Airway epithelial cell (primary cell): ENCODE data around the gene HOXD10. TPM values are rescaled to one million over a fixed set of nuclear protein-coding genes. Genes with fewer than 3 reads are reported as not detected.

ENCODE experiments used
- total RNA-seq: library from RNA; depleted of rRNA; stranded (reverse); fragments of >200 nt; gene quantifications from 2 replicates; pipeline ENCODE4 v1.2.3, GENCODE V29; 2015

Gene HOXD10
- not detected in 2 replicates for total RNA-seq

DNA sequence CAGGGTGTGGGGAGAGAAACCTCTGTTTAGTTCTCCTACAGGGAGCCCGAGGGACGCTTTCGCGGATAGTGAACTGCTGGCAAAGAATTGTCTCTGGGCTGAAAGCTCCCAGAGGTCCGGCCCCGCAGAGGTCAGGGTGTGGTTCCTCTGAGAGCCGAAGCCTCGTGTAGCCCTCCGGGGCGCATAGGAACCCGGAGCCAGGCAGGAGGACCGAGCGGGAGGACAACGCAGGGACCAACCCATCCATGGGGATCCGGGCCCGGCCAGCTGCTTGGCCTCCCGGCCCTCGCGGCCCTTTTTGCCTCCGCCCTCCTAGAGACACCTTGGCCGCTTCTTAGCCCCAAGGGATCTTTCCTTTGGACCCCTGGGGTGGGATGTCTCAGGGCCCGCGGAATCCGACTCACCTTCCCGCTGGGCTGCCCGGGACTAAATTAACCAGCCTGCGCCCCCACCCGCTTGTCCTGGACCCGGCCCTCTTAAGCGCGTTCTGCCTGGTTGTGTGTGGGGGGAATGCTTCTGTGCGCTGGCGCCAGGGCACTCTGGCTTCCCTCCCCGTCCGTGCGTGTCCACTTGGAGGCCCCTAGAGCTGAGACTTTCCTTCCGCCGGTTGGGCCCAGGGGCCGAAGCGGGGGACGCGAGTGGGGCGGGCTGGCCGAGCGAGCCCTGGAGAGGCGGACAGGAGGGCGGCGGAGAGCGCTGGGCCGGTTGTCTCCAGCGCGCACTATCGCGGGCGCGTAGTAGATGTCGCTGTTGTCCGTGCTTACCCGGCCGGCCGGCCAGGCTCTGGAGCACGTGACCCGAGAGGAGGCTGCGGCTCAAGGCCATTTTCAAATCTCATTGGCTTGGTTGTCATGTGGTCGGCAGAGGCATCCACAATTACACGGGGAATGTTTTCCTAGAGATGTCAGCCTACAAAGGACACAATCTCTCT, at the start of gene HOXD10:
Gene HOXD10 (plus strand): TSS at position 896 of the 931 bp plus-strand sequence. CDS start 56 bp downstream, outside the sequence.

GRCh38 chr2:176083796-176084261, 32.7 kb upstream of the HOXD10 start, which contains the start of gene EVX2:
EVX2 (minus strand) TSS chr2:176083962; CDS start chr2:176083776, 186 bp downstream.

GRCh38 chr2:176092270-176093144, 24.1 kb upstream of the HOXD10 start, which contains the start of gene HOXD13:
HOXD13 (plus strand) TSS chr2:176092721; CDS start chr2:176092891, 170 bp downstream.

DNA sequence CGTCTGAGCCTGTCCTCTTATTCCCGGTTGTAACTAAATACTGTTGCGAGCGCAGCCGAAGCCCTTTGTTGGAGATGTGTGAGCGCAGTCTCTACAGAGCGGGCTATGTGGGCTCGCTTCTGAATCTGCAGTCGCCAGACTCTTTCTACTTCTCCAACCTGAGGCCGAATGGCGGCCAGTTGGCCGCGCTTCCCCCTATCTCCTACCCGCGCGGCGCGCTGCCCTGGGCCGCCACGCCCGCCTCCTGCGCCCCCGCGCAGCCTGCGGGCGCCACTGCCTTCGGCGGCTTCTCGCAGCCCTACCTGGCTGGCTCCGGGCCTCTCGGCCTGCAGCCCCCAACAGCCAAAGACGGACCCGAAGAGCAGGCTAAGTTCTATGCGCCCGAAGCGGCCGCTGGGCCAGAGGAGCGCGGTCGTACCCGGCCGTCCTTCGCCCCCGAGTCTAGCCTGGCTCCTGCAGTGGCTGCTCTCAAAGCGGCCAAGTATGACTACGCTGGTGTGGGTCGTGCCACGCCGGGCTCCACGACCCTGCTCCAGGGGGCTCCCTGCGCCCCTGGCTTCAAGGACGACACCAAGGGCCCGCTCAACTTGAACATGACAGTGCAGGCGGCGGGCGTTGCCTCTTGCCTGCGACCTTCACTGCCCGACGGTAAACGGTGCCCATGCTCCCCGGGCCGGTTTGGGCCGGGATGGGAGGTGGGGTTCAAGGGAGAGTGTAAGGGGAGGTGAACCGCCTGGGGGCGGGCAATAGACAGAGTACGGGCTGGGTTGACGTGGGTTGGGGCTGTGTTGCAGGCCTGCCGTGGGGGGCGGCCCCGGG, 16.6 kb upstream of the HOXD10 start, which contains the start of gene HOXD12:
Gene HOXD12 (plus strand): TSS at position 68 of the 819 bp plus-strand sequence. CDS start 7 bp downstream, at position 75.

GRCh38 chr2:176106581-176107539, 9.7 kb upstream of the HOXD10 start, which contains the start of gene HOXD11:
HOXD11 (plus strand) TSS chr2:176107280; CDS start chr2:176107356, 76 bp downstream.

DNA sequence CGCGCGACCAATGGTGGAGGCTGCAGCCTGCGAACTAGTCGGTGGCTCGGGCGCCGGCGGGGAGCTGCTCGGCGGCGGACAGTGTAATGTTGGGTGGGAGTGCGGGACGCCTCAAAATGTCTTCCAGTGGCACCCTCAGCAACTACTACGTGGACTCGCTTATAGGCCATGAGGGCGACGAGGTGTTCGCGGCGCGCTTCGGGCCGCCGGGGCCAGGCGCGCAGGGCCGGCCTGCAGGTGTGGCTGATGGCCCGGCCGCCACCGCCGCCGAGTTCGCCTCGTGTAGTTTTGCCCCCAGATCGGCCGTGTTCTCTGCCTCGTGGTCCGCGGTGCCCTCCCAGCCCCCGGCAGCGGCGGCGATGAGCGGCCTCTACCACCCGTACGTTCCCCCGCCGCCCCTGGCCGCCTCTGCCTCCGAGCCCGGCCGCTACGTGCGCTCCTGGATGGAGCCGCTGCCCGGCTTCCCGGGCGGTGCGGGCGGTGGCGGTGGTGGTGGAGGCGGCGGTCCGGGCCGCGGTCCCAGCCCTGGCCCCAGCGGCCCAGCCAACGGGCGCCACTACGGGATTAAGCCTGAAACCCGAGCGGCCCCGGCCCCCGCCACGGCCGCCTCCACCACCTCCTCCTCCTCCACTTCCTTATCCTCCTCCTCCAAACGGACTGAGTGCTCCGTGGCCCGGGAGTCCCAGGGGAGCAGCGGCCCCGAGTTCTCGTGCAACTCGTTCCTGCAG, 6.3 kb downstream of the HOXD10 start, which contains the start of gene HOXD9:
Gene HOXD9 (plus strand): TSS at position 37 of the 728 bp plus-strand sequence. CDS start 50 bp downstream, at position 87.

DNA sequence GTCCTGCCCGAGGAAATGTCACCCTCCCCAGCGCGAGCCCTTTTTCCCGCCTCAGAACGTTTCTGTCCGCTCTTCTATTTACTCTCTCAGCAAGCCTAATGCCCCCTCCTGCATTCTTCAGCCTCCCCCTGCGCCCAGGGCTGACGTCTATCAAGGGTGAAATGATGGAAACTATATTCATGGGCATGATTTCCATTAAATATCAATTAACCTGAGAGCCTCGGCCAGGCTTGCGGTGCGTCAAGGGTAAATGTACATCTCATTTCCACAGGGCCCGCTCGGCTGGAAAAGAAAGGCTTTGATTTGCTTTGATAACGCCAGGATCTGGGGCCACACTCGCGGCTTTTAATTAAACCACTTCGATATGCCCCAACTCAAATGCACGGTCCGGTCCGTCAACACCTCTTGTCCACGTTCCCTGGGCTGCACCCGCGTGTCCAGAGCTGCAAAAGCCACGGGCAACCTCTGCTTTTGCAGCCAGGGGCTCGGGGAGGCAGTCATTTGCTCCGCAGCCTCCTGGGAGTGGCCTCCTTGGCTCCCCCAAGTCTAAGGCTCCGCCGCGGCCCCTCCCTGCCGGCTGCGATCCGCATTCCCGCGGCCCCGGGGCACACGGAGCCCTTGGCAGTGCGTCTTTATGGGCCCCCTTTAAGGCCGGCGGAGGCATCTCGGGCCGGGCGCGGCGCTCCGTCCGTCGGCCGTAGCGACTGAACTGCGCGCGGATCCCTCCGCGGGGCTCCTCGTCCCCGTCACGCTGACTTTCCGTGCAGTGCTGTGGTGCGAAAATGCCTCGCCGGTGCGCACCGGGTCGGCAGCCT, 12.6 kb downstream of the HOXD10 start, which contains the start of gene HOXD8:
Gene HOXD8 (plus strand): TSS at position 724 of the 815 bp plus-strand sequence. CDS start 662 bp downstream, outside the sequence.

GRCh38 chr2:176151442-176152287, 35.1 kb downstream of the HOXD10 start, which contains the start of gene HOXD4:
HOXD4 (plus strand) TSS chr2:176151550; CDS start chr2:176151634, 84 bp downstream.

DNA sequence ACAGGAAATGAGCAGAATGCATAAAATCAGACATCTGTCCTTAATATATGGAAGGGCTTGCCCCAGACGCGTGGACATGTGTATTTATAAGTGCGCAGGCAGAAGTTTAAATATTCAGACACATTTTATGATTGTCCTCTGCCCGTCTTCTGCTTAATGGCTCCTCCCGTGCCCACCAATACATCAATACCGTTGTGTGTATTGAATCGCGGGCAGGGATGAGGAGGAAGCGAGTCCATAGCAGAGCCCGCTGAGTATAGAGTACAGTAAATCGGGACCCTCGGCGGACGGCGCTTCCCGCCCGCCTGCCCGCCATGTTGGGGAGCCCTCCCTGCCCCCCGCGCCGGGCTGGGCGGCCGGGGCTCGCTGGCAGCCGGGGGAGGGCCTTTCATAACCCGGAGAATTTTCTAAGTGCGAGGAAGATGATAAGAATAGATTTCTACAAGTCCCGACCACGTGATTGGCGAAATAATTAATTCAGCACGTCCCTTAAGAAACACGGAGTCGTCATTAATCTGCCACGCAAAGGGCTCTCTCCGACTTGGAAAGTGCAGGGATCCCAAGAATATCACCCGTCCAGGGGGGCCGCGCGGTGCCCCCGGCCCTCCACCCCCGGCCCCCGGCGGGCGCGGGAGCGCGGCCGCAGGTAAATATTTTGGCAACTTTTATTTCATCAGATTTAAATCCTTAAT, 40.4 kb downstream of the HOXD10 start, which contains the start of gene HOXD3:
Gene HOXD3 (plus strand): TSS at position 501 of the 692 bp plus-strand sequence. CDS start 11,808 bp downstream, outside the sequence.

Other genes with a start within 250 kb of the HOXD10 start
- gene LNPK, start 114.5 kb upstream of the HOXD10 start, total RNA-seq, result 18.9 and 19.5 TPM in 2 replicates
- not detected in 2 replicates for gene EVX2, start 32.8 kb upstream of the HOXD10 start, total RNA-seq
- gene HOXD13, start 24.1 kb upstream of the HOXD10 start, total RNA-seq, result not detected in 2 replicates
- not detected in 2 replicates for gene HOXD12, start 17.0 kb upstream of the HOXD10 start, total RNA-seq
- gene HOXD11, start 9.5 kb upstream of the HOXD10 start, total RNA-seq, result not detected in 2 replicates
- not detected in 2 replicates for gene HOXD9, start 5.9 kb downstream of the HOXD10 start, total RNA-seq
- not detected in 2 replicates for gene HOXD8, start 12.9 kb downstream of the HOXD10 start, total RNA-seq
- gene HOXD4, start 34.8 kb downstream of the HOXD10 start, total RNA-seq, result not detected in 2 replicates
- not detected in 2 replicates for gene HOXD3, start 40.5 kb downstream of the HOXD10 start, total RNA-seq
- not detected in 2 replicates for gene HOXD1, start 71.9 kb downstream of the HOXD10 start, total RNA-seq
- 47.7 and 49.8 TPM in 2 replicates for gene MTX2, start 152.7 kb downstream of the HOXD10 start, total RNA-seq